Stimulated activated CD4-positive, alpha-beta T cell treated with anti-CD3 and anti-CD28 coated beads, Interleukin-1b, Interleukin-23, amount 100 ng/mL, for 4 hours (primary cell): ENCODE results near the gene ATF3.
"Not testable (repeated sequence)": the region's sequence is repeated elsewhere in the genome, so short reads cannot be mapped to it uniquely, and the experiment has no call there.

ENCODE experiments used
- DNase-seq, 2 donors: peaks; one replicate each; pipeline ENCODE4 v3.0.0-alpha.2; 2020; ENCODE audit warnings: low read depth in 2 of 2

Gene ATF3

DNA sequence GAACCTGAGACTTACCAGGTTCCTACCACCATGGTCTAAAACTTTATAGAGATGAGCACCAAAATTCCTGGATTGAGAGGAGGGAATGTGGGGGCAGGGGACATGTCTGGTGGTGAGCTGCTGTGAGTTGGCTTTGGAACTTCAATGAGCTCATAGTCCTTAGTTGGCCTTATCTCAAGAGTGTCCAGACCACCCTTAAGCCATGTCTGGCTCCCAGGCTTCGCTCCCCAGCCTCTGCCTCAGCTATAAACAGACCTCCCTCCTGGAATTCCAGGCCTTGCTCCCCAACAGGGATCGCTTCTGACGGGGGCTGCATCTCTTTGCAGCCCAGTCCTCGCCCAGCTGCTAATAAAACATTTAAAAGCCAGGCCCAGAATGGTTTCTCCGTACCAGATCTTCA lies 19.5 kb downstream of the ATF3 start:
- DNase-seq: no peak

DNA sequence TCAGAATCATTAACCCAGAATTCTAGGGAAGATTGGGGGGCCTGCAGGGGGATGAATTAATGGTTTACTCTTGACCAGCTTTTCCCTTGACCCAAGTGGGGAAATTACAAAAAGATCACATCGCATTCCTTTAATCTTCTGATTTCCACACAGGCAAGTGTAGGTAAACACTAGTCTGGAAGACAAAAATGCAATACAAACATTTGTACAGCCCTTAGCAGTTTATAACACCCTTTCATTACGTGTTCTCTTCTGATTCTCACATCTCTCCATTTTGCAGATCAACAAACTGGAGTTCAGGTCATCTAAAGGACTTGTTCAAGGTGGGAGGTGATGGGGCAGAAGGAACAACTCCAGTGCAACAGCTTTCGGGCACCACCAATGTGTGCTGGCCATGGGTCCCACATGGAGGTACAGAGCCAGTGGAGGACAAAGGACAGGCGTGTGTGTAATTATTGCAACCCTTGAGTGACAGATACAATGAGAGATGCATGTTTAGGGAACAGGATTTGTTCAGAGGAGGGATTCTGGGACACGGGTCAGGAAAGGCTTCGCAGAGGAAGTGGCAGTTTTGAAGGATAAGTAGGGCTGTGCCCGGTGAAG lies 20.4 kb downstream of the ATF3 start:
- no peak for DNase-seq

DNA sequence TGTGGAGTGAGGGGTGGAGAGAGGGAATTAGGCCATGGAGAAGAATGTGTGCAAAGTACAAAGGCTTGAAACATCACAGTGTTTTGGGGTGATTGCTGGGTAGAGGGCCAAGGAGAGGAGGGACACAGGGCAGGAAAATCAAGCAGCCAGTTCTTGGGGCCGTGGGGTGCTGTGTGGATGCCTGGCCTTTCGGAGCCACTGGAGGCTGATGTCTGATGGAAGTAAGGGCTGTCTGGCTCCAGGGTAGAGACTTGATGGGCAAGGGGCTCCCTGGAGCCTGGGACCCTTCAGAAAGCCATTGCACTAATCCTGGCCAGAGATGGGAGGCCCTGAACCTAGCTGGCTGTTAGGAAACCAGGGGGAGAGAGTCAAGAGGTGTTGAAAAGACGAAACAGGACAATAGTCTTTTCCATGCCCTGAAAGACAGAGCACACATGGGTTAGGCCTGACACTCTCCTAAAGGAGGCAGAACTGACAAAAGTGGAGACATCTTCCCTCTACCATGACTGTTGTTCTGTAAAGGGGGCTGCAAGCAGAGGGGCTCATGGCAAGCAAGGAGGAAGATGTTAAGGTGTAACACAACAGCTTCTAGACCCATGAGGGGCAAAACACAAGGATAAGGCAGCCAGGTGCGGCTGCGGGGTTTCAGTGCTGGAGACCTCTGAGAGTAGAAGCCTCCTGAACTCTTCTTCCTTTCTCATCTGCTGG lies 21.0 kb downstream of the ATF3 start:
- no peak for DNase-seq

GRCh38 chr1:212630158-212630900 lies 21.8 kb downstream of the ATF3 start:
- peak; percentile 44 to 59 for DNase-seq

- no peak for DNase-seq
Measured at GRCh38 chr1:212633161-212633560, 24.6 kb downstream of the ATF3 start.

DNA sequence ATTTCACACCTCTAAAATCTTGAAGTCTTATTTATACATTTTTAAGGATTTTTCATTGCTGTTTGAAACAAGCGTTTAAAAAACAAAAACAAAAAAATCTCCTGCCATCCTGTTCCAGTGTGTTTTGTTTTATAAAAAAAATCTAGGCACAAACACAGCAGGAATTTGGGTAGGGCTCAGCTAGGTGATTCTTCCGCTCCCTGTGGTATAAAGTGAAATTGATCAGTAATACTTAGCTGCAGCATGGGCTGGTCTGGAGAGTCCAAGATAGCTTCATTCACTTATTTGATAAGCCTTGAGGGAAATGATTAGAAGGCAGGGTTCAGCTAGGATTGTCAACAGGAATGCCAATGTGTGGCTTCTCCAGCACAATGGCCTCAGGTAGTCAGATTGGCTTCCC lies 25.7 kb downstream of the ATF3 start:
- DNase-seq: no peak

DNA sequence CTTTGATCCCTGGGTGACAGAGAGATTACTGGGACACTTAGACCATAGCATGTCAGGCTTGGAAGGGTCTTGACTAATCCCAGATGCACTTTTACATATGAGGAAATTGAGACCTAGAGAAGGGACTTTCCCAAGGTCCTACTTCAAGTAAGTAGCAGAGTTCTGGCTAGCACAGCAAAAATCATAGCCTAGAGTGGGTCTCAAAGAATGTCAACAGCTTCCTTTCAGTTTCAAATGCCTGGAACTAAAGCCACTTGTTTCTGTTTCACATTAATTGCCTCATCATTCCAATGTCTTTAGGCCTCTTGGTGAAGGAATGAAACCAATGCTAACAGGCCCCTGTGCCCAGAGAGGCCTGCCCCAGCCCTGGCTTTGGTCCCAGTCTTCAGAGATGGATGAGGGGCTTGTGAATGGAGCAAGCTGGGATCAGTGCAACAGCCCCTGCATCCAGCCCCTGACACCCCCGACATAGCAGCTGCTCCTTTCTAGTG lies 26.6 kb downstream of the ATF3 start:
- DNase-seq: no peak

DNA sequence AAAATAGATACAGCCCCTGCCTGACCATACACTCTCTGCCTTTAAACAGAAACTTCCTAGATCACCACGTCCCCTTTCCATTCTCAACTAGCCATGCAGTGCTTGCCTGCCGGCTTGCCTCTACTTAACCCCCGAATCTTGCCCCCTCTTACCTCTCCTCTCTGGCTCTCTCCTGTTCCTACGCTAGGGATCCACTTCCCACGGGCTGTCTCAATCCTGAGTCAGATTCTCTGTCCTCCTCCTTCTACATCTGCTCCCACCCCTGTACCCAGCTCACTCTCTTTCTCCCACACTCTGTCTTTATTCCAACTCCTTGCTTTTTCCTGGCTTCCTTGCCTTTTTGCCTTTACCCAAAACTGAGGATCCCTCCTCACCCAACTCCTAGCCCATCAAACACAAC lies 29.3 kb downstream of the ATF3 start:
- no peak for DNase-seq

DNA sequence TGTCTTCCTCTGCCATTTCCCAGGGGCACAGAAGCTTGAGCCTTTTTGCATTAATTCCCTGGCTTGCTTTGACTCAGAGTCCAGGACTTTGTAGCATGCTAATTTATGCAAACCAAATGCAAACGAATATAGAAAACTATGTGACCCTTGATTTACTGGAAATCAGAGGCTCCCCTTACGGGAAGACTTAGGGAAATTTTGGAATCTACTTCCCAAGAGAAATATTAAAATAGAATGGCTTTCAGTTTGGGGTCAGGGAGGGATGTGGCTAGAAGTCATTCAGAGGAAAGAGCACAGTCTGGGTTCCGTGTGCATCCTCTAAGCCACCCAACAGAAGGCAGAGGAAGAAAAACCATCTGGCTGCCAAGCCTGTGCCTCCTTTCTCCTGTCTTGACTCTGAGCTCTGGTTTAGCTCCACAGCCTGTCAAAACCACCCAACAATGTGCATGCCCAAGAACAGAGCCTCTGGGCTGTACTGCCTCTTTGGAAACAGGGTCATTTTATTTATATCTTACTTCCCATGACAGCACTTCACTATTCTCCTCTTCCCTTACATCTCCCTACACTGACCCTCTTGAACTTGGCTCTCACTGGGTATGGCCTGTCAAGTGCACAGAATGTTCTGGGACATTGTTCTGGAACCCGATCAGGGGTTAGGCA lies 30.1 kb downstream of the ATF3 start:
- no peak for DNase-seq

GRCh38 chr1:212639524-212639923 lies 31.0 kb downstream of the ATF3 start:
- not testable (repeated sequence) for DNase-seq

DNA sequence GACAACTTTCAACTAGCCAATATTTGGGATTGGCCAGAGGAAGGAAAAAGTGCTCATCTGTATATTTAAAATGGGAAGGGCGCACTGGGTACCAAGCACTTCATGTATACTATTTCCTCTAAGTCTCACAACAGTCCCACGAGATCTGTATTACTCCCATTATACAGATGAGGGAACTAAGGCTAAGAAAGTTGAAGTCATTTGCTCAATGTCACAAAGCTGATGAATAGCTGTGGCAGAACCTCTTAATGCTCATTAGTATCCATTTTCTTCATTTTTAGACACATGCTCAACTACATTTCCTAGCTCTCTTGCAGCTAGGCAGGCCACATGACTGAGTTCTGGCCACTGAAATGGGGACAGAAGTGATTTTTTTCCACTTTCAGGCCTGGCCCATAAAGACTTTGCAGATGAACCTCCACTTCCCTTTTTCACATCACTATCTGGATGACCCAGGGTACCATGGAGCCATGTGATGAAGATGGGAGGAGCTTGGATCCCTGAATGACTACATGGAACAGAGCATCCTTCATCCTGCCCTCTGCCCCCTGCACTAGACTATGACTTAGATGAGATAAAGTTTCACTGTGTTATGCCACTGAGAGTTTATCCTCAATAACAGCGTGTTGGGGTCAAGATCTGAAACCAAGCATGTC lies 31.8 kb downstream of the ATF3 start:
- DNase-seq: no peak

GRCh38 chr1:212641956-212642355 lies 33.4 kb downstream of the ATF3 start:
- no peak for DNase-seq

GRCh38 chr1:212643877-212644276 lies 35.3 kb downstream of the ATF3 start:
- DNase-seq: no peak

- no peak for DNase-seq
Measured at GRCh38 chr1:212644866-212645545, 36.4 kb downstream of the ATF3 start.

DNA sequence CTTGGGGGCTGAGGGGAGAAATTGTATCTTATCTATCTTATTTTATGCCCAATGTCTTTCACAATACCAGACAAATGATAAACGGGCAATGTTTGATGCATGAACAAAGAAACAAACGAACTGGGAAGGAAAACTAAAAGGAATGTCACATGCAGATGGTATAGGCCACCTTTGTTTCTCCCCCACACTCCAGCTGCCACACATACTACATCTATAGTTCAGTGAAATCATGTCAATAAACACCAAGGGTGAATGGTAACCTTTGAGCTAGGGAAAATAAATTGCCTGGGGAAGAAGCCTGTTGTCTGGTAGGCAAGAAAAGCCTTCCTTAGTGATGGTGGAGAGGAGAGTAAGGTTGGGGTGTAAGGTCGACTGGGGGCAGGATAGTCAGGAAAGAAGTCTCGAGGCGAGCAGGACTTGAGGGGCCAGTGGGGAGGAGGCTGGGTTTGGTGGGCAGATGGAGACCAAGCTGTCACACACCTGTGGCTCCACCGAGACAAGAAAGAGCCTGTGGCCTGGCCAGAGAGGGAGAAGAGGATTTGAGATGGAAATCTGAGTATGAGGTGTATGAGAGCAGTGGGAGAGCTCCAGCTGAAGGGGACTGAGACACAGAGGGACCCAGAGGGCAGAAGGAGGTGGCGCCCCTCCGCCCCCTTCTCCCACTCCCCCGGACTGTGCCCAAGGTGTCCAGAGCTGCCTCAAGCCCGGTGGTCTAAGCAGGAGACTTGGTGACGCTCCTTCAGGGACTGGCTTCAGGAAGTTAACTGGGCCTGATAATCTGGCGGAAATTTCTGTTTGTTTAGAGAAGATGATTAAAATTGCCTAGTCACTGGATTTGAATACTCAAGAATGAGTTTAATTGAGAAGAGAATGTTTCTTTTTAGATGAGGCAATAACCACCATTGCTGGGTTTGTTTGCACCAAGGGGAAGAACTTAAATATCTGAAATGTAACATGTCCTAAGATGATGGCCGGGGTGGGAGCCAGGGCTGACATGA lies 37.3 kb downstream of the ATF3 start:
- no peak for DNase-seq

DNA sequence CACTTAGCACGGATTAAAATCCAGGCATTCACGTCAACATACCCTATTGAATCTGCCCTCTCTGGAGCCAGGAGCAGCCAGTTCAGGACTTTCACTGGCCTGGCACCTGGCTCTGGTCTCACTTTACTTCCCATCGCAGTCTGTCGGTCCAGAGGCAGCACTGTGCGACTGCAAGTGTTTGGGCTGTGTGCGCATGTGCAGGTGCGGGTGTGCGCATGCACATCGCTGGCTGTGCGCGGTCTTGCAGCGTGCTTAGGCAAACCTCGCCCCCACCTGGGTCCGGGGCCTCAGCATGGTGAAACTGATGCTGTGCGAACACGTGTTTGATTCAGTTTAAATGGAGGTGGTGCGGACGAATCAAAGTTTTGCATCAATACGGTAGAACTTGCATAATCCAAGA lies 38.0 kb downstream of the ATF3 start:
- DNase-seq: no peak

GRCh38 chr1:212647004-212647403 lies 38.4 kb downstream of the ATF3 start:
- DNase-seq: no peak

DNA sequence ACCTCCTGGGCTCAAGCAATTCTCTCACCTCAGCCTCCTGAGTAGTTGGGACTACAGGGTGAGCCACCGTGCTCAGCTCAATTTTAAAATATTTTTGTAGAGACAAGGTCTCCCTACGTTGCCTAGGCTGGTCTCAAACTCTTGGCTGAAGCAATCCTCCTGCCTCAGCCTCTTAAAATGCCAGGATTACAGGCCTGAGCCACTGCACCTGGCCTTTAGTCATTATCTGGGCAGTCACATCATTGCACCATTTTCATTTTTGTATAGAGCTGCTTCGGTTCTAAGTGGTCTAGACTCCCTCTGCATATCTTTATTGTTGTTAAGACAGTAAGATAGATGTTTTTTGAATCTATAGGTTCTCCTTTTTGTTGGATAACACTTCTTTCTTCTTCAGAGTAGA lies 39.9 kb downstream of the ATF3 start:
- no peak for DNase-seq

DNA sequence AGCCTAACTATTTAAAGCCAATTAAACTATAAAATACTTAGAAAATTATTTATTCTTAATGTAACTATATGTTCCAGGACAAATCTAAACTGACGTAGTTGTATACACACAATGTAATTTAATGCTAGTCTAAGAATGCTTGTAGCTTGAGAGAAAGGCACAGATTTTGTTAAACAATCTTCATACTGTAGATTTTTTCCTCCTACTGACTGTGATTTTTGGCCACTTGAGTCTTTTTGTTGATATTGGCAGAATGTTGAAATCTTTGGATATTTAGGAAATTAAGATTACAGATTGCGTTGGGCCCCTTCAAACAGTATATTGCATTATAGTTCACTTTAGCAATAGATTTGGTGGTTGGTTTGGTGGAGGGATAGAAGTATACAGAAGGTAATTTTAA lies 40.5 kb downstream of the ATF3 start:
- no peak for DNase-seq

- no peak for DNase-seq
Measured at GRCh38 chr1:212650228-212650627, 41.7 kb downstream of the ATF3 start.
